Ovary (tissue), 9 donors: ENCODE measurements around the gene UHRF1. TPM values are rescaled to one million over a fixed set of nuclear protein-coding genes. Genes with fewer than 3 reads are reported as not detected.
"Not testable (repeated sequence)": the region's sequence is repeated elsewhere in the genome, so short reads cannot be mapped to it uniquely, and the experiment has no call there.

Experiments
- DNase-seq, 5 donors: peaks; one replicate each; pipeline ENCODE4 v3.0.0-alpha.2; 2019 to 2020
- H3K27ac ChIP-seq, 2 donors: fragments of 200-600 bp; one replicate each; pipeline versions ENCODE4 v1.5.1 to v1.8.0; 2019 to 2022
- H3K27me3 ChIP-seq: fragments of 200-600 bp; one replicate; pipeline ENCODE4 v1.8.0; 2022
- H3K36me3 ChIP-seq: fragments of 200-600 bp; sonication (generic); one replicate; pipeline ENCODE4 v1.5.1; 2019
- H3K4me1 ChIP-seq: one replicate; pipeline ENCODE4 v1.8.1; 2013; ENCODE audit warnings: mild to moderate bottlenecking, moderate library complexity; ENCODE audit not compliant: insufficient read depth
- H3K4me3 ChIP-seq: fragments of 200-600 bp; sonication (generic); one replicate; pipeline ENCODE4 v1.5.1; 2017
- H3K9me3 ChIP-seq, 2 donors: fragments of 200-600 bp in 1 of 2; sonication (generic) in 1 of 2; one replicate each; pipeline versions ENCODE4 v1.5.1 to v1.8.1; 2013 to 2019; ENCODE audit warnings: mild to moderate bottlenecking in 1 of 2, moderate library complexity in 1 of 2
- EP300 ChIP-seq: sonication (generic); formaldehyde crosslinking; IDR thresholded peaks from one replicate; pipeline ENCODE4 v1.6.1; 2017; ENCODE audit warnings: antibody characterized with exemption
- POLR2A ChIP-seq: fragments of 450-650 bp; IDR thresholded peaks from one replicate; pipeline ENCODE4 v1.6.1; 2017; ENCODE audit warnings: antibody characterized with exemption, mild to moderate bottlenecking, moderate library complexity
- WGBS, 3 donors: extraction: QIAGEN DNeasy Blood & Tissue Kit in 1 of 3; methylation state at CpG; one replicate each; pipeline versions ENCODE4 v1.1.5 to v1.1.7; 2013 to 2017; 5-methylcytosine and 5-hydroxymethylcytosine counted together
- intact Hi-C, 4 donors: fragments of 100-400 bp; cut with DNase I; formaldehyde crosslinking; loops; one replicate each; pipeline versions ENCODE4 v1.11.0 to v1.15.1; 2022 to 2023
- polyA plus RNA-seq, 2 donors: library from polyadenylated mRNA; stranded (reverse); fragments of 200-250 nt in 1 of 2; fragments of 350-450 nt in 1 of 2; fragmentation: Illumina TruSeq in 1 of 2; extraction: RNeasy Lipid Tissue Mini Kit (QIAGEN cat#74804) in 1 of 2; gene quantifications; one replicate each; pipeline ENCODE4 v1.2.3, GENCODE V29; 2013 to 2014
- total RNA-seq, 7 donors: library from RNA; depleted of rRNA in 2 of 7; stranded (reverse); fragments of >200 nt in 2 of 7; fragmentation: NEBNext Ultra II Directional in 3 of 7; extraction: Animal tissue kit (Norgen Biotek cat#: 25700) in 3 of 7; gene quantifications; one replicate each; pipeline versions ENCODE4 v1.1.0 to v1.2.4, GENCODE V29; 2016 to 2023
- TF ChIP-seq, protein P1 (sequence below), 3 donors: fragments of 450-650 bp in 2 of 3; fragments of 200-600 bp in 1 of 3; IDR thresholded peaks; one replicate each; pipeline versions ENCODE4 v1.5.1 to v1.8.0; 2016 to 2022; ENCODE audit warnings: antibody characterized with exemption in 3 of 3, mild to moderate bottlenecking in 1 of 3
- donor health status: DM: no; HTN: no; CAD: no; lungs with moderate emphysema.
- donor health status: DM: no; HTN: no; CAD: no.
- donor health status: Bipolar disorder and iron deficiency.
- donor health status: DM: yes; HTN: yes; CAD: no.
- donor health status: DM: no; HTN: no; CAD: no.
- donor health status: DM: yes; HTN: yes; CAD: no.

Gene UHRF1
- total and polyA plus RNA-seq, 9 donors: 0.18 to 4.0 (median 0.50) TPM

- Histone ChIP-seq H3K36me3 (no peaks in the 10 kb centered on the region), H3K4me1 (peaks cover 28% of the 10 kb centered on the region), H3K9me3 (no peaks in the 10 kb centered on the region), H3K4me3 (no peak overlapping the region), H3K27me3 (no peaks in the 10 kb centered on the region), H3K27ac (peak overlapping the region in 1 of 2 donors; percentile 2)
- no peak for DNase-seq
- TF ChIP-seq POLR2A: no peak
- TF ChIP-seq, protein P1, sequence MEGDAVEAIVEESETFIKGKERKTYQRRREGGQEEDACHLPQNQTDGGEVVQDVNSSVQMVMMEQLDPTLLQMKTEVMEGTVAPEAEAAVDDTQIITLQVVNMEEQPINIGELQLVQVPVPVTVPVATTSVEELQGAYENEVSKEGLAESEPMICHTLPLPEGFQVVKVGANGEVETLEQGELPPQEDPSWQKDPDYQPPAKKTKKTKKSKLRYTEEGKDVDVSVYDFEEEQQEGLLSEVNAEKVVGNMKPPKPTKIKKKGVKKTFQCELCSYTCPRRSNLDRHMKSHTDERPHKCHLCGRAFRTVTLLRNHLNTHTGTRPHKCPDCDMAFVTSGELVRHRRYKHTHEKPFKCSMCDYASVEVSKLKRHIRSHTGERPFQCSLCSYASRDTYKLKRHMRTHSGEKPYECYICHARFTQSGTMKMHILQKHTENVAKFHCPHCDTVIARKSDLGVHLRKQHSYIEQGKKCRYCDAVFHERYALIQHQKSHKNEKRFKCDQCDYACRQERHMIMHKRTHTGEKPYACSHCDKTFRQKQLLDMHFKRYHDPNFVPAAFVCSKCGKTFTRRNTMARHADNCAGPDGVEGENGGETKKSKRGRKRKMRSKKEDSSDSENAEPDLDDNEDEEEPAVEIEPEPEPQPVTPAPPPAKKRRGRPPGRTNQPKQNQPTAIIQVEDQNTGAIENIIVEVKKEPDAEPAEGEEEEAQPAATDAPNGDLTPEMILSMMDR (IDR thresholded peaks at IDR 0.05): no peak
- TF ChIP-seq EP300: no peak
- intact Hi-C loops: no loop called here
- 74 to 80% (median 75%) methylated on average over 12 of the region's 12 CpGs for WGBS, 3 donors
These were observed 63.4 kb downstream of the UHRF1 start for GRCh38 chr19:4972509-4973230.

- Histone ChIP-seq H3K9me3 (no peaks in the 10 kb centered on the region), H3K27me3 (no peaks in the 10 kb centered on the region), H3K27ac (no peak overlapping the region), H3K36me3 (no peaks in the 10 kb centered on the region), H3K4me1 (peaks cover 34% of the 10 kb centered on the region), H3K4me3 (no peak overlapping the region)
- TF ChIP-seq EP300 (no peak), POLR2A (no peak)
- TF ChIP-seq, protein P1 (IDR thresholded peaks at IDR 0.05): no peak
- DNase-seq: no peak
- intact Hi-C loops: loop anchor here in 1 of 4 donors (5.0 kb wide), 1 partner anchor 57 kb away; no protein-coding TSS in a partner anchor
- WGBS, 3 donors: 55 to 61% (median 58%) methylated on average over 14 of the region's 14 CpGs
These were observed 65.7 kb downstream of the UHRF1 start for GRCh38 chr19:4974880-4975469.

DNA sequence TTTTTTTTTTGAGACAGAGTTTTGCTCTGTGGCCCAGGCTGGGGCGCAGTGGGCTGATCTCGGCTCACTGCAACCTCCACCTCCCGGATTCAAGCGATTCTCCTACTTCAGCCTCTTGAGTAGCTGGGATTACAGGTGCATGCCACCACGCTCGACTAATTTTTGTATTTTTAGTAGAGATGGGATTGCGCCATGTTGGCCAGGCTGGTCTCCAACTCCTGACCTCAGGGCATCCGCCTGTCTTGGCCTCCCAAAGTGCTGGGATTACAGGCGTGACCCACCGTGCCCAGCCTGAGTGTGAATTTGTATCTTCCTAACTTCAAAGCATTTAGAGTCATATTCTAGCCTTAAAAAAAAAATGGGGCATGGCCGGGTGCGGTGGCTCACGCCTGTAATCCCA, 66.3 kb downstream of the UHRF1 start:
- peaks cover 33% of the 10 kb centered on the region for H3K4me1 ChIP-seq

GRCh38 chr19:4976401-4977298, 67.3 kb downstream of the UHRF1 start:
- intact Hi-C loops: loop anchor here in 1 of 4 donors (5.0 kb wide), 1 partner anchor 56 kb away; no protein-coding TSS in a partner anchor

More for the DNA sequence above, 66.3 kb downstream of the UHRF1 start:
- H3K4me3 ChIP-seq, H3K9me3 ChIP-seq, H3K27me3 ChIP-seq, H3K36me3 ChIP-seq: not testable (repeated sequence)
- peak overlapping the region; percentile 60 to 82 for H3K27ac ChIP-seq
- peak in 2 of 5 donors; percentile 51 to 55 for DNase-seq
- intact Hi-C loops: loop anchor here in 1 of 4 donors (5.0 kb wide), 1 partner anchor 57 kb away; no protein-coding TSS in a partner anchor
- WGBS, 3 donors: 88 to 91% (median 91%) methylated on average over 13 of the region's 13 CpGs

More at GRCh38 chr19:4976401-4977298, 67.3 kb downstream of the UHRF1 start:
- Histone ChIP-seq H3K27me3 (no peaks in the 10 kb centered on the region), H3K36me3 (no peaks in the 10 kb centered on the region), H3K4me3 (peak overlapping the region; percentile 18), H3K4me1 (peaks cover 30% of the 10 kb centered on the region), H3K27ac (peak overlapping the region; percentile 60 to 82), H3K9me3 (no peaks in the 10 kb centered on the region)
- TF ChIP-seq, protein P1 (IDR thresholded peaks at IDR 0.05): peak; percentile 54 to 76 (median 67)
- TF ChIP-seq POLR2A: peak; percentile 75
- TF ChIP-seq EP300: peak; percentile 42
- WGBS, 3 donors: 20 to 27% (median 23%) methylated on average over 33 of the region's 33 CpGs
- DNase-seq: peak; percentile 82 to 93 (median 88)
